LNCAP (cell line): ENCODE data around the gene HOXC5.

Source experiments
- TF ChIP-seq, protein P1 (sequence below): fragments of 450-650 bp; IDR thresholded peaks from 2 replicates; pipeline ENCODE4 v1.5.1; 2017; ENCODE audit warnings: mild to moderate bottlenecking

HOXC5 gene

DNA sequence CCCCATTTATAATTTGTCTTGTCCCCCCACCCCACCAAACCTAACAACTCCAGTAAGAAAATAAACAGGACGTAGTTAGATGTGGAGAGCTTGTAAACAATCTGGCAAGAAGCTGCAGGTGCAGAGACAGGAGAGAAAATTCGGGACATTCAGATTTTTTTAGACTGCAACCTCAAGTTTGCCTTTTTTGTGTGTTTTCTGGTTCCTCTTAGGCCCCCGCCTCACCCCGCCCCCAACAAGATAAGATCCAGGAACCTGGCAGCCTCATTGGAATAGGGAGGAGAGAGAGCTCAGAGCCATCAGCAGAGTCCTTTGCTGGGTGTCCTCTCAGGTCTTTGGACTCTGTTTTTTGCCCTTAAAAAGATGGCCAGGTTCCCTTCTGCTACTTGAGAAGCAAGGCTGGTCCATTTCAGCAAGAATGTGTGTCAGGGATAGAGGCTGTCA is 45.0 kb upstream of the HOXC5 start:
- TF ChIP-seq, protein P1, sequence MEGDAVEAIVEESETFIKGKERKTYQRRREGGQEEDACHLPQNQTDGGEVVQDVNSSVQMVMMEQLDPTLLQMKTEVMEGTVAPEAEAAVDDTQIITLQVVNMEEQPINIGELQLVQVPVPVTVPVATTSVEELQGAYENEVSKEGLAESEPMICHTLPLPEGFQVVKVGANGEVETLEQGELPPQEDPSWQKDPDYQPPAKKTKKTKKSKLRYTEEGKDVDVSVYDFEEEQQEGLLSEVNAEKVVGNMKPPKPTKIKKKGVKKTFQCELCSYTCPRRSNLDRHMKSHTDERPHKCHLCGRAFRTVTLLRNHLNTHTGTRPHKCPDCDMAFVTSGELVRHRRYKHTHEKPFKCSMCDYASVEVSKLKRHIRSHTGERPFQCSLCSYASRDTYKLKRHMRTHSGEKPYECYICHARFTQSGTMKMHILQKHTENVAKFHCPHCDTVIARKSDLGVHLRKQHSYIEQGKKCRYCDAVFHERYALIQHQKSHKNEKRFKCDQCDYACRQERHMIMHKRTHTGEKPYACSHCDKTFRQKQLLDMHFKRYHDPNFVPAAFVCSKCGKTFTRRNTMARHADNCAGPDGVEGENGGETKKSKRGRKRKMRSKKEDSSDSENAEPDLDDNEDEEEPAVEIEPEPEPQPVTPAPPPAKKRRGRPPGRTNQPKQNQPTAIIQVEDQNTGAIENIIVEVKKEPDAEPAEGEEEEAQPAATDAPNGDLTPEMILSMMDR: no peak

DNA sequence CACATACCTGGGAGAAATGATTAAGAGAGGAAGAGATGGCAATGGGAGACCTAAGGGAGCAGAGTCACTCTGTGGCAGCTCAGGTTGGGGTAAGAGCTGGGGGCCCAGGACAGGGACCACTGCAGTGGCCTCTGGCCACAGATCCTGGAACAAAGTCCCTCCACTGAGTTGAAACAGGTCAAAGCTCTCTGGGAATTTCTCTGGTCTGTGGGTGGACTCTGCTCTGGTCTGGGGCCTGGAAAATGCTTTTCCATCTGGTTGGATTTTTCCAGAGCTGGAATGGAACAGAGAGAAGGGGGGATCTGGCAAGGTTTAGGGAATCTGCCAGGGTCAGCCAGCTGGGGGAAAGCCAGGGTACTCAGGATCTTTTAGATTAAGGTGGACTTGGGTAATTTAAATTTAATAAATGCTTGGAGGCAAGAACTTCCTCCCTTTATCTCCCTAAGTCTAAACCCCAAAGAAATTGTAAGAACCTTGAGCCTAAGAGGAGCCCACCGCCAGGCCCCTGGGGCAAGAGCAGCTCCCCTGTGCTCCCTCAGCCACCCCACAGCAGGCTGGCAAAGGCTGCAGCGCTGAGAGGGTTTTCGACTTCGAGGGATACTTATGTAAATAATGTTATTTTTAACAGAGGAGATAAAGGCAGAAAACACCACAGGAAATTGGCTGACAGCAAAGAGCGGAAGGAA is 44.2 kb upstream of the HOXC5 start:
- TF ChIP-seq, protein P1: no peak

DNA sequence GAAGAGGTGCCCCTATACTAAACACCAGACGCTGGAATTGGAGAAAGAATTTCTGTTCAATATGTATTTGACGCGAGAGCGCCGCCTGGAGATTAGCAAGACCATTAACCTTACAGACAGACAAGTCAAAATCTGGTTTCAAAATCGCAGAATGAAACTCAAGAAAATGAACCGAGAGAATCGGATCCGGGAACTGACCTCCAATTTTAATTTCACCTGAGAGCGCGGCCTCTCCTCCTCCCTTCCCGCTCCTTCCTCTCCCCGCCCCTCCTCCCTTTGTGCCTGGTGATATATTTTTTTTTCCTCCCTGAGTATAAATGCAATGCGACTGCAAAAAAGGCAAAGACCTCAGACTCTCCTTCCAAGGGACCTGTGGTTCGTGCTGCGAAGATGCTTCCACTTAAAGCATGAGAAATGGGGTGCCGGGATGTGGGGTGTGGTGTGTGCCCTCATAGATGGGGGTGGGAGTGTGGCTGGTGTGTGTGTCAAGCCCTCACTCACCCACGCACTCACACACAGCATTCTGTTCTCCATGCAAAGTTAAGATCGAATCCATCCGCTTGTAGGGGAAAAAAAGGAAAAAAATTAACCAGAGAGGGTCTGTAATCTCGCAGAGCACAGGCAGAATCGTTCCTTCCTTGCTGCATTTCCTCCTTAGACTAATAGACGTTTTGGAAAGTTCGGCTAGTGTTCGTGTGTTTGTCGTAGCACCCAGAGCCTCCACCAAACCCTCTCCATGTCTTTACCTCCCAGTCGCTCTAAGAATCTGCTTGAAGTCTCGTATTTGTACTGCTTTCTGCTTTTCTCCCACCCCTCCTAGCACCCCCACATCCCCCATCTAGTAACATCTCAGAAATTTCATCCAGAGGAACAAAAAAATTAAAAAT is 43.4 kb upstream of the HOXC5 start:
- TF ChIP-seq, protein P1: peak; percentile 75

DNA sequence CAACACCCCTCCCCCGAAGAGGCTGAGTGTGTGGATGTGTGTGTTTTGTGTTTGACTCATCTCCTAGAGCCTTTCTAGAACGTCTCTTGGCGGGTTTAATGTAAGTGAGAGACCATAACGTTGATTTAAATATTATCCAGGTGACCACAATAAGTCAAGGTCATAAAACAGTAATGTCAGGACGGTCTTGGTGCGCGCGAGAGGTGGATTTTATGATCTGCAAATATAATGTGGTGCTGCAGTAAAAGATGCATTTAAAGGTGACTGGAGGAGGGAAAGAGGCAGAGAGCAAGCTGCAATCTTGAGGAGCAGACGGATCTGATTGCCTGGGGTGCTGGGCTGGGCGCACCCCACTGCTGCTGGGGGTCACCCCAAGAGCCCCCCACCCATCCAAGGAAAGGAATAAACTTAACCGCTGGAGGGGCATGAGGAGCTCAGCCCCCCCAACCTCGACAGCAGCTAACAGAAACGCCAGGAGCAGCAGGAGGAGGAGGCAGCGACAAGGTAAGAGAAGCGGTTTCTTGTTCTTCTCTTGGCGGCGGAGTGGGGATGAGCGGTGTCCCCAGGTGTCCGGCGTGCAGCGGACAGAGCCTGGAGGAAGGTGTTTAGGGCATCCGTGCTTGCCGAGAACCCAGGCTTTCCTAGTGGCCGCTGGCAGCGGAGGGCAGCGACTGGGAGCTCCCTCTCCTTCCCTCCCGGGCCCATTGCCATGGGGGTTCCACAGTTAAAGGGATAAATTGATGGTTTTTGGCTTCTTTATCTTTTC is 42.4 kb upstream of the HOXC5 start:
- TF ChIP-seq, protein P1: no peak

DNA sequence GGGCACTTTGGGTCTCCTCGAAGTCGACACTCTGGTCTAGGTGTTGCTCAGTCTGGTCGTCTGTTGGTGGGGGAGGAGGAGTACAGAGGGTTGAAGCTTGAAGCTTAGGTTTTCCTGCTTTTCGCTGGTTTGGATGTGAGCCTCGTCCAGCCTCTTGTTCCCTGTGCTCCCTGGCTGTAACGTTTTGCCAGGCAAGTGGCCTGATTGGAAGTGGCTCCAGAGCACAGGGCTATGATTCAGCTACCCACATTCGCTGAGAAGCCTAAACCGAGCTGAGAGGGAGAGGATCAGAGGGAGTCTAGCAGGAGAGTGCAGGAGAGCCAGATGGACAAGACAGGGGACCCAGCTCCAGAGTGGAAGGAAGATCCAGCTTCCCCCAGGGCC is 41.8 kb upstream of the HOXC5 start:
- TF ChIP-seq, protein P1: no peak

DNA sequence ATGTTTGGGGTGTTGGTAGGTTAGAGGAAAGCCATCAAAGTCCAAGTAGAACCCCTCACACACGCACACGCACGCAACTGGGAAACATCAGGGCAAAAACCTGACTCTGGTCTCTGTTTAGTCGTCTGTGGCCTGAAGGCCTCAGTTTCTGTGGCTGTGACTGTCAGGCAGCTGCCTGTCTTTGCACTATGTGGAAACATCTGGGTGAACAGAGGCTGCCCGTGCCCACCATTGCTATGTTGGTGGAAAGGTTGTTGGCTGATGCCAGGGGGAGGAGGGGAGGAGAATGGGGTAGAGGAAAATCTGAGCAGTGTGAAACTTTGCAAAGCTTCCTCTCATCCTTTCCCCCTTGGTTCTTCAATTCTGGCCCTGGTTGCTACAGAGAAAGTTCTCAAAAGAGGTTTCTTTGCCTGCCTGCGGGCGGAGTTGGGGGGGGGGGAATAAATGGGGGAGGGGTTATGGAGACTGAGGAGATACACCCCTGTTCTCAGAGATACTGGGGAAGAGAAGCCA is 40.4 kb upstream of the HOXC5 start:
- TF ChIP-seq, protein P1: no peak
